GM23338 (cell line): Measurements from ENCODE around the gene NTM.

Experiments
- ETS1 ChIP-seq: IDR thresholded peaks from 2 replicates; pipeline ENCODE4 v1.6.1; 2016; ENCODE audit warnings: antibody characterized with exemption
- JUNB ChIP-seq: IDR thresholded peaks from one replicate; pipeline ENCODE4 v1.6.1; 2016; ENCODE audit warnings: antibody characterized with exemption; ENCODE audit not compliant: unreplicated experiment
- POLR2AphosphoS5 ChIP-seq: IDR thresholded peaks from 2 replicates; pipeline ENCODE4 v1.6.1; 2016; ENCODE audit warnings: antibody characterized with exemption, low read depth
- ZNF114 ChIP-seq: fragments of 250-450 bp; sonication (Bioruptor Pico); IDR thresholded peaks from 2 replicates; pipeline ENCODE4 v1.5.0; 2020; ENCODE audit warnings: mild to moderate bottlenecking, moderate library complexity
- ZNF331 ChIP-seq: fragments of 250-450 bp; sonication (Bioruptor Pico); IDR thresholded peaks from 2 replicates; pipeline ENCODE4 v1.5.0; 2020; ENCODE audit warnings: low read depth, mild to moderate bottlenecking, moderate library complexity
- ZNF462 ChIP-seq: fragments of 250-450 bp; sonication (Bioruptor Pico); IDR thresholded peaks from 2 replicates; pipeline ENCODE4 v1.5.0; 2020; ENCODE audit warnings: mild to moderate bottlenecking, moderate library complexity
- TF ChIP-seq, protein P1 (sequence below), 2 experiments: fragments of 200-600 bp in 1 of 2; sonication (generic) in 1 of 2; conservative IDR thresholded peaks; 2 replicates each; pipeline versions ENCODE4 v1.5.1 to v1.6.1; 2016 to 2017; ENCODE audit warnings: antibody characterized with exemption in 2 of 2, low read depth in 2 of 2, mild to moderate bottlenecking in 2 of 2, moderate library complexity in 1 of 2
- TF ChIP-seq, protein P2 (sequence below): IDR thresholded peaks from one replicate; pipeline ENCODE4 v1.6.1; 2018; ENCODE audit warnings: antibody characterized with exemption; ENCODE audit not compliant: unreplicated experiment

GRCh38 chr11:131975619-131976018 lies 605.2 kb downstream of the NTM start:
- TF ChIP-seq, protein P1, sequence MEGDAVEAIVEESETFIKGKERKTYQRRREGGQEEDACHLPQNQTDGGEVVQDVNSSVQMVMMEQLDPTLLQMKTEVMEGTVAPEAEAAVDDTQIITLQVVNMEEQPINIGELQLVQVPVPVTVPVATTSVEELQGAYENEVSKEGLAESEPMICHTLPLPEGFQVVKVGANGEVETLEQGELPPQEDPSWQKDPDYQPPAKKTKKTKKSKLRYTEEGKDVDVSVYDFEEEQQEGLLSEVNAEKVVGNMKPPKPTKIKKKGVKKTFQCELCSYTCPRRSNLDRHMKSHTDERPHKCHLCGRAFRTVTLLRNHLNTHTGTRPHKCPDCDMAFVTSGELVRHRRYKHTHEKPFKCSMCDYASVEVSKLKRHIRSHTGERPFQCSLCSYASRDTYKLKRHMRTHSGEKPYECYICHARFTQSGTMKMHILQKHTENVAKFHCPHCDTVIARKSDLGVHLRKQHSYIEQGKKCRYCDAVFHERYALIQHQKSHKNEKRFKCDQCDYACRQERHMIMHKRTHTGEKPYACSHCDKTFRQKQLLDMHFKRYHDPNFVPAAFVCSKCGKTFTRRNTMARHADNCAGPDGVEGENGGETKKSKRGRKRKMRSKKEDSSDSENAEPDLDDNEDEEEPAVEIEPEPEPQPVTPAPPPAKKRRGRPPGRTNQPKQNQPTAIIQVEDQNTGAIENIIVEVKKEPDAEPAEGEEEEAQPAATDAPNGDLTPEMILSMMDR (conservative IDR thresholded peaks at IDR 0.05; ENCODE audit: low read depth in 2 of 2): no peak
- no peak for TF ChIP-seq ZNF114 (CRISPR knock-in tag)
- TF ChIP-seq ZNF462 (CRISPR knock-in tag): no peak
- TF ChIP-seq, protein P2, sequence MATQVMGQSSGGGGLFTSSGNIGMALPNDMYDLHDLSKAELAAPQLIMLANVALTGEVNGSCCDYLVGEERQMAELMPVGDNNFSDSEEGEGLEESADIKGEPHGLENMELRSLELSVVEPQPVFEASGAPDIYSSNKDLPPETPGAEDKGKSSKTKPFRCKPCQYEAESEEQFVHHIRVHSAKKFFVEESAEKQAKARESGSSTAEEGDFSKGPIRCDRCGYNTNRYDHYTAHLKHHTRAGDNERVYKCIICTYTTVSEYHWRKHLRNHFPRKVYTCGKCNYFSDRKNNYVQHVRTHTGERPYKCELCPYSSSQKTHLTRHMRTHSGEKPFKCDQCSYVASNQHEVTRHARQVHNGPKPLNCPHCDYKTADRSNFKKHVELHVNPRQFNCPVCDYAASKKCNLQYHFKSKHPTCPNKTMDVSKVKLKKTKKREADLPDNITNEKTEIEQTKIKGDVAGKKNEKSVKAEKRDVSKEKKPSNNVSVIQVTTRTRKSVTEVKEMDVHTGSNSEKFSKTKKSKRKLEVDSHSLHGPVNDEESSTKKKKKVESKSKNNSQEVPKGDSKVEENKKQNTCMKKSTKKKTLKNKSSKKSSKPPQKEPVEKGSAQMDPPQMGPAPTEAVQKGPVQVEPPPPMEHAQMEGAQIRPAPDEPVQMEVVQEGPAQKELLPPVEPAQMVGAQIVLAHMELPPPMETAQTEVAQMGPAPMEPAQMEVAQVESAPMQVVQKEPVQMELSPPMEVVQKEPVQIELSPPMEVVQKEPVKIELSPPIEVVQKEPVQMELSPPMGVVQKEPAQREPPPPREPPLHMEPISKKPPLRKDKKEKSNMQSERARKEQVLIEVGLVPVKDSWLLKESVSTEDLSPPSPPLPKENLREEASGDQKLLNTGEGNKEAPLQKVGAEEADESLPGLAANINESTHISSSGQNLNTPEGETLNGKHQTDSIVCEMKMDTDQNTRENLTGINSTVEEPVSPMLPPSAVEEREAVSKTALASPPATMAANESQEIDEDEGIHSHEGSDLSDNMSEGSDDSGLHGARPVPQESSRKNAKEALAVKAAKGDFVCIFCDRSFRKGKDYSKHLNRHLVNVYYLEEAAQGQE: no peak
- no peak for TF ChIP-seq ETS1
- TF ChIP-seq ZNF331 (CRISPR knock-in tag): no peak
- TF ChIP-seq POLR2AphosphoS5: no peak
- TF ChIP-seq JUNB: no peak
